HUDEP-2 (cell line): ENCODE results near the gene PRG2.
A peak's percentile ranks its signal among the peaks of the same experiment; 100 is the strongest.
"Not testable (repeated sequence)": the region's sequence is repeated elsewhere in the genome, so short reads cannot be mapped to it uniquely, and the experiment has no call there.

Experiments
- DNase-seq, 76 experiments: peaks; one replicate each; lab custom pipeline; 2025; ENCODE audit not compliant: unreplicated experiment in 76 of 76; lab: John Stamatoyannopoulos, UW

PRG2 gene

DNA sequence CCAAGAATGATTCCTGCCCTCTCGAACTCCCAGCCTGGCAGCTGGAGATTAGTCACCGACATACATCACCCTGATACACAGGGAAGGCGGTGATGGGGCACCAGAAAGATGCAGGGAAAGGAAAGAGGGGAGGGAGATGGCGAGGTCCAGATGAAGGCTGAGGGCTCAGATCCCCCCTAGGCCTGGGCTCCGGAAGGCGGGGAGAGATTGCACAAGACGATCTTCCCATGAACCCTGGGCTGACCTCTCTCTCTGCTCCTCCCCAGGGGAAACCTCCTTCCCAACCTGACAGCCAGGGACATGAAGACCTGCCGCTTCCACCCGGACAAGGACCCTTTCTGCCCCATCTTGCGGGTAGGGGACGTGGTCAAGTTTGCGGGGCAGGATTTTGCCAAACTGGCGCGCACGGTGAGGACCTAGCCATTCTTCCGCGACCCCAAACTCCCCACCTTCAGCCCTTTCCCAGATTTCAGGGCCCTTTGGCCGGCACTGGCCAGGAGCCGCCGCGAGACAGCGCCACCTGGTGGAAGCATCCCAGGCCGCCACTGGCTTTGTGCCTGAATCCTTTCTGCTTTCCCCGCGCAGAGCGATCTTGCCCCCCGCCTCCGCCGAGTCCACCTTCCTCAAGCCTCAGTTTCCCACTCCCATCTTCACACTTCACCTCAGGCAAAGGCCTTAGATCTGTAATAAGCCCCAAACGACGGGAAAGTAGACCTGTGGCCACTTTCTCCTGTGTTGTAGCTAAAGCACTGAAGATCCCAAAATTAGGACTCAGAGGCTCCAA lies 40.8 kb downstream of the PRG2 start:
- DNase-seq = peak in 38 of 76 experiments; percentile 6 to 64 (median 32)

DNA sequence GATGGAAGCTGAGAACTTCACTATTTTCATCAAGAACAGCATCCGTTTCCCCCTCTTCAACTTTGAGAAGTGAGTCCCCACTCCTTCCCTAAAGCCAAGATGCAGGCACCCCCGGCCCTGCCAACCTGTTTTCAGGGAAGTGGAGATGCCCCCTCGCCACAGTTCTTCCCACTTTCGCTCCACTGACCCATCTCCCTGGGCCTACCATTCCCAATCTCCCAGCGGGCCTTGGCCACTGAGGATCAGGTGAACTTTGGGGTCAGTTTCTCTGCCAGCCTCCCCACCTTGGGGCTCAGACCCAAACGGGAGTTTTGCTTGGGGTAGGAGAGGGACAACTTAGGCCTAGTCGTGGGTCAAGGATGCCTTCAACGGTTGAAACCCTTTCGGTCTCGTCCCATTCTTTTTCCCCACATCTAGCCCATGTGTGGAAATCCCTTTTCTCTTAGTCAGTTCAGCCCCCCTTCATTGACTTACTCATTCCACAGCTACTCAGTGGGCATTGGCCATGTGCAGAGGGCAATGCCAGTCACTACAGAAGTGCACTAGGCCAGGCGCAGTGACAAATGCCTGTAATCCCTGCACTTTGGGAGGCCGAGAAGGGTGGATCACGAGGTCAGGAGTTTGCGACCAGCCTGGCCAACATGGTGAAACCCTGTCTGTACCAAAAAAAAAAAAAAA lies 41.7 kb downstream of the PRG2 start:
- no peak for DNase-seq

- DNase-seq = no peak
Observed at GRCh38 chr11:57348052-57348451, 42.4 kb downstream of the PRG2 start.

DNA sequence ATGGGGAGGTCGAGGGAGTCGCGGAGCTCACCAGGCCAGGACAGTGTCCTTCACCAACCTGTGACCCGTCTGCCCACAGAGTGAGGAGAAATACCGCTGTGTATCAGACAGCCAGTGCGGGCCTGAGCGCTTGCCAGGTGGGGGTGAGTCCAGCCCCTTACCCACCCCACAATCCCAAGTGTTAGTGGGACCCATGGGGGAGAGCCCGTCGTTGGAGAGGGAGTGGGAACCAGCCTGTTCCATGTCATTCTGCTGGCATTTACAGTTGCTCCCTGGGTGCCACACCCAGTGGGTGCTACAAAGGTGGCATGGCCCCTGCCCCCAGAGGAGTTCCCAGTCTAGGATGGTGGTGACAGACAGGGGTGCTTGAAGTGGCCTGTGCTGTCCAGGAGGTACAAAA lies 43.1 kb downstream of the PRG2 start:
- no peak for DNase-seq

DNA sequence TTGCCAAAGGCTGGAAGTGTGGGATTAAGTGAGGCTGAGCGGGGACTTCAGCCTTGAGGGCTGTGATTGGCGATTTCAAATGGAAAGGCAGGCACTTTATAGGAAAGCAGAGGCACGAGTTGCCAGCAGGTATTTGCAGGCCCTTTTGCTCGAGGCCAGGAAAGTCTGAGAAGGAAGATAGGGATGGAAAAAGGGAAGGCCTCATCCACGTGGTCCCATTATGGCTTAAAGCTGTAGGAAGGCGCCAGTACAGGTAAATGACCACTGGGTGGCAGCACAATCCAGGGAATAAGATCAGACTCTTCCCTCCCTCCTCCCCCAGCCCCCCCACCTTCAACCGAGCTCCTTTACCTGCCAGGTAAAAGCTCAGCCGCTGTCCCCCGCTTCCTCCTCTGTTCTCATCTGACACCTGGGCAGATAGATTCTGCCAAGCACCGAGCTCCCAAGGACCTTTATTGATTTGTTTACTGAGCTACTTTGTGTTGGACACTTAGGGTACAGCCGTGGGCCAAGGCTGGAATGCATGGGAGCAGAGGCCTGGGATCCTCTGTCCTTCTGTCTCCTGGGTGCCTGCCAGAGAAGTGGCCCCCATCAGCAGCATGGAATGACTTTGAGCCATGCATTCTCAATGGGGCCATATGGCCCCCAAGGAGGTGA lies 44.8 kb downstream of the PRG2 start:
- peak in 63 of 76 experiments; percentile 10 to 75 (median 50) for DNase-seq

DNA sequence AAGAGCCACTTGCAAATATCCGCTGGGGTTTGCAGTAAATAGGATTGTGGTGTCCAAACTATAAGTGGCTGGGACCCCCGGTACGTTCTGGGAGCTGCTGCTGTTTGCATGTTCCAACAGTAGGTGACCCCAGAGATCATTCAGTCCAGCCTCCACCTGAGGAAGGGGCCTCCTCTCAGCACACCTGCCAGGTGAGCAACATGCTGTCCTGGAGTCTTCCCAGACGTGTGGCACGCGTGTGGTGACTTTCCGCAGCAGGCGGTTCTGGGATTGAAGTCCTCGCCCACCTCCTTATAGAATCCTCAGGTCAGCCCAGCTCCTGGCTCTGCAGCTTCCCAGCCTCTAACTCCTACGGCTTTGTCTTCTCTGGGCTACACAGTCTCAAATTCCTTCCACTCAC lies 45.6 kb downstream of the PRG2 start:
- DNase-seq = no peak

DNA sequence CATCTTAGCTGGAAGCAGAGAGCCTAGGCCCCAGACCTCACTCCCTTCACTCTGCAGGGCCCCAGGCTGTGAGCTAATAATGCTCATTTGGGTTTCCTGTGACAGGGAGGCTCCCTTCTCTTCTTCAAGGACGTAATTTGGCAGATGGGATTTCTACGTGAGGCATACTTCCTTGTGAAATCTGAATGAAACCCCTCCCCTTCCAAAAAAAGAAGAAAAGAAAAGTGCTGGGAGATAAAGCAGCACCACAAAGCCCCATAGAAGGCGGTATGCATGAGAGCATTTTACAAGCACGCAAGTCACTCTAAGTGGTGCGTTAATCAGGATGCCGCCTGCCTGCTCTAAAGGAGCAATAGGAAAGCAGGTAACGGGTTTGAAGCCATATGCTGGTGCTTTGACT lies 46.6 kb downstream of the PRG2 start:
- no peak for DNase-seq

GRCh38 chr11:57342702-57343101 lies 47.7 kb downstream of the PRG2 start:
- no peak for DNase-seq

GRCh38 chr11:57341250-57341808 lies 49.1 kb downstream of the PRG2 start:
- DNase-seq = no peak

DNA sequence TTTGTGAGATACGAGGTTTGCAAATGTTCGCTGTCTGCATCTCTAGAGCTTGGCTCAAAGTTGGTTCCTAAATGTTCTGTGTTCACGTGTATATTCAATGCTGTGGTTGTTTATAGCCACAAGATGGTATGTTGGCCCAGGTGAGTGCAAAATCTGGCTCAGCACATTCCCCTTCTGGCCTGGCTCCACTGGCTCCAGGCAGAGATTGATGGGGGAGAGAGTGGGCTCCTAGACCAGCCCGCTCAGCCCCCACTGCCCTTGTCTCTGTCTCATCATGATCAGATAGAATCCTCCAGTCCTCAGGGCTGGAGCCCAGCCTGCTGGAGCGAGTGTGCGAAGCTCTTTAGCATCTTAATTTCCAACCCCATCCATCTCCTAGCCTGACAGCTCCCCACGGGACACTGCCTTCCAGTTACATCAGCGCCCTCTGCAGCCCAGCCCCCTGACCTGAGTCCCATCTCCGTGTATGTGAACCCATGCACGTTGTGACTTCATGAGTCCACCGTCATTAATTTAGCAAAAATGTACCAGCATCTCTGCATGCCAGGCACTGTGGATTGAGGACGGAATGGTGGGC lies 50.3 kb downstream of the PRG2 start:
- peak in 2 of 76 experiments; percentile 7 to 11 for DNase-seq

DNA sequence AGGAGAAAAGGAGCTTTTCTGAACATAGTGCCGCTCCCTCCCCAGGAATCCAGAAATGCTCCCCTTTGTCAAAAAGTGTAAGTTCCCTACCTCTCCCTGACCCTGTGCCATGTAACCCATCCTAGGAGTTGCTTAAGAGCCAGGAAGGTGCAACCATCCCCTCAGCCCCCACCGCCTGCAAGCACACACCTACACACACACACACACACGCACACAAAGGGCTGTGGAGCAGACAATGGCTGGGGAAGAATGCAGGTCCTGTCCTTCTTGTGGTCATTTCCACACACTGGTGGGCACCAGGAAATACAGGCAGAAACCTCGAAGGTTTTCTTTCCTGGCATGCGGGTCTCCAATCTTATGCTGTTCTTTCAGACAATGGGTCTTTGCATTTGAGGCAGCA lies 51.1 kb downstream of the PRG2 start:
- DNase-seq = no peak

GRCh38 chr11:57338142-57338541 lies 52.3 kb downstream of the PRG2 start, which contains the start of gene P2RX3:
Gene P2RX3, plus strand, starts transcription at chr11:57338352. Its CDS starts 199 bp downstream, at chr11:57338551.
- DNase-seq = no peak

DNA sequence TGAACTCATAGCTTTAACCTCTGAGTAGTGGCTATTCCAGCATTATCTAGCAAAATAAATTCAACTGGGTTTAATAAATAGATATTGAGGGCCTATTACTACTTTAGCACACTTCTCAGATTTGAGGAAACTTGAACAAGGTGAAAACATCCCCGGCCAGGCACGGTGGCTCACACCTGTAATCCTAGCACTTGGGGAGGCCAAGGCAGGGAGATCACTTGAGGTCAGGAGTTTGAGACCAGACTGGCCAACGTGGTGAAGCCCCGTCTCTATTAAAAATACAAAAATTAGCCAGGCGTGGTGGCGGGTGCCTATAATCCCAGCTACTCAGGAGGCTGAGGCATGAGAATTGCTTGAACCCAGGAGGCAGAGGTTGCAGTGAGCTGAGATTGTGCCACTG lies 53.6 kb downstream of the PRG2 start:
- DNase-seq = not testable (repeated sequence)
